NCI-H146 treated with DMSO at 0.1 percent for 48 hours (cell line): Measurements from ENCODE around the gene EPS8L1.

Source experiments
- DNase-seq: peaks from one replicate; lab custom pipeline; 2025; ENCODE audit not compliant: unreplicated experiment; lab: John Stamatoyannopoulos, UW

The EPS8L1 gene

DNA sequence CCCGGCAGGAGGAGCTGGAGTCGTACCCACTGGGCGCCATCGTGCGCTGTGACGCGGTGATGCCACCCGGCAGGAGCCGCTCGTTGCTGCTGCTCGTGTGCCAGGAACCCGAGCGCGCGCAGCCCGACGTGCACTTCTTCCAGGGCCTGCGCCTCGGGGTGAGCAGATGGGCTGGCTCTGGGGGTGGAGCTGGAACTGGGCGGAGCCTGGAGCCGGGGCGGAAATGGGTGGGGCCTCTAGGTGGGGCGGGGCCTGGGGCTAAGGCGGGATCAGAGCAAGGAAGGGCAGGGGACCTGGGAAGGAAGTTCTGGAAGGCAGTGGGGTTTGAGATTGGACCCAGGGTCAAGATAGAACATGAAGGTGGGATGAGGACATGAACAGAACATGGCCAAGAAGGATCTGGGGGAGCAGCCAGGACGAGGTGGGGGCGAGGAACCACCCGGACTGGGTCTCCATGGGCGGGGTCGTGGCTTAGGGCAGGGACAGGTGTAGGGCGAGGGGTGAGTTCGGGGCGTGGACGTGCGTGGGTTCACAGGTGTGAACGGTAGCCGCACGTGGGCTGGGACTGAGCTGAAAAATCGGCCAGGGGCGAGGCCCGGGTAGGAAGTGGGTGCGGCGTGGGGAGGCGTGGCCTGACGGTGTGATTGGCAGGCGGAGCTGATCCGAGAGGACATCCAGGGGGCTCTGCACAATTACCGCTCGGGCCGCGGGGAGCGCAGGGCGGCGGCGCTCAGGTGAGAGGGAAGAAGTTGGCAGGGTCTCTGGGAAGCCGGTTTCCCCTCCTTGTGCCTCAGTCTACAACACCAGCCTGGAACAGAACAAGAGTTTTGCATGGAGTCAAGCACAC is 4.7 kb downstream of the EPS8L1 start:
- peak; percentile 78 for DNase-seq

DNA sequence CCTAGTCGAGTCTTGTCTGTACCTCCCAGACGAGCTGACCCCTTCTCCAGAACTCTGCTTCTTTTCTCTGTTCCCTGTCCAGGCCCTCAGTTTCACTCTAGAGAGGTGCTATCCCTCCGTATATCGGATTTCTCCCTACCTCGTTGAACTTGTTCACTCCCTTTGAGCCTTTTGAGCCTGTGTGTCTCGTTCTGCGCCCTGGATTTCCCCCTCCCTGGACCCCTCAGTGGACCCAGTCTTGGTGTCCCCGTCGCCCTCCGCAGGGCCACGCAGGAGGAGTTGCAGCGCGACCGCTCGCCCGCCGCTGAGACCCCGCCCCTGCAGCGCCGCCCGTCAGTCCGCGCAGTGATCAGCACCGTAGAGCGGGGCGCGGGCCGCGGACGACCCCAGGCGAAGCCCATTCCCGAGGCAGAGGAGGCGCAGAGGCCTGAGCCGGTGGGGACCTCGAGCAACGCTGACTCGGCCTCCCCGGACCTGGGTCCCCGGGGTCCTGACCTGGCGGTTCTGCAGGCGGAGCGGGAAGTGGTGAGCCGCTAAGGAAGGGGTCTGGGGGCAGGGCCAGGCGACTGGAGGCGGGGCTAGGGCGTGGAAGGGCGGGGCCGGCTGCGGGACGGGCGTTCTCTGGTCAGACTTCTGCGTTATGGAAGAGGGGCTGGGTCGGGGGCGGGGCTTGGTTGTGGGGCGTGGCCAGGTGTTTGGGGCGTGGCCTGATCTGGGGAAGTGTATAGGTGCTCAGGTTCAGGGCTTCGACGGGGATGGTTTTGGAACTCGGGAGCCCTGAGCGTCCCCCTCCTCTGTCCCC is 5.5 kb downstream of the EPS8L1 start:
- DNase-seq, result peak; percentile 64

DNA sequence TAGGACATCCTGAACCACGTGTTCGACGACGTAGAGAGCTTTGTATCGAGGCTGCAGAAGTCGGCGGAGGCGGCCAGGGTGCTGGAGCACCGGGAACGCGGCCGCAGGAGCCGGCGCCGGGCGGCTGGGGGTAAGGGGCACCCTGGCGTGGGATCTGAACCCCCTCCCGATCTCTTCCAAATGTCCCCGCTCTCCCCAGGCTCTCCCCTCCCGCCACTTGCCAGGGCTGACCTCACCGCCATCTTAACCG is 6.0 kb downstream of the EPS8L1 start:
- DNase-seq, result no peak

DNA sequence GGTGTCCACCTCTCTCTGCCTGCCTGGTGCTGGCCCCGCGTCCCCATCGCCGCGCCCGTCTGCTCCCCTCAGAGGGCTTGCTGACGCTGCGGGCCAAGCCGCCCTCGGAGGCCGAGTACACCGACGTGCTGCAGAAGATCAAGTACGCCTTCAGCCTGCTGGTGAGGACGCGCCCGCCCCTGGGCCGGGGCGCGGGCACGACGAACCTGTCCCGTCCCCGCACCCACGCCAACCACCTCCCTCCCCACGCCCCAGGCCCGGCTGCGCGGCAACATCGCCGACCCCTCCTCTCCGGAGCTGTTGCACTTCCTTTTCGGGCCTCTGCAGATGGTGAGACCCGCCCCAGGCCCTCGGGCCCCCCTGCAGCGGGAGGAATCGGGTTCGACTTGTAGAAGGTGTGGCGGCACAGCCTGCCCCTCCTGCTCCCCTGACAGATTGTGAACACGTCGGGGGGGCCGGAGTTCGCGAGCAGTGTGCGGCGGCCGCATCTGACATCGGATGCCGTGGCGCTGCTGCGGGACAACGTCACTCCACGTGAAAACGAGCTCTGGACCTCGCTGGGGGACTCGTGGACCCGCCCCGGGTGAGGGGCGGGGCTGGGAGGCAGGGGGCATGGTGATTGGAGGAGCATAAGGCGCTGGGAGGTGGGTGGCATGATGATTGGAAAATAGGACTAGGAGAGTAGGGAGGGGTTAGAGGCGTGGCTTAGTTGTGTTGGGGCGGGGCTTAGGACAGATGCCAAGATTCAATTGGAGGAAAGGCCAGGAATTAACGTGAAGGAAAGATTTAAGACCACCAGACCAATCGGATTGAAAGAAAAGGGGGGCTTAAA is 6.6 kb downstream of the EPS8L1 start:
- DNase-seq, result no peak

DNA sequence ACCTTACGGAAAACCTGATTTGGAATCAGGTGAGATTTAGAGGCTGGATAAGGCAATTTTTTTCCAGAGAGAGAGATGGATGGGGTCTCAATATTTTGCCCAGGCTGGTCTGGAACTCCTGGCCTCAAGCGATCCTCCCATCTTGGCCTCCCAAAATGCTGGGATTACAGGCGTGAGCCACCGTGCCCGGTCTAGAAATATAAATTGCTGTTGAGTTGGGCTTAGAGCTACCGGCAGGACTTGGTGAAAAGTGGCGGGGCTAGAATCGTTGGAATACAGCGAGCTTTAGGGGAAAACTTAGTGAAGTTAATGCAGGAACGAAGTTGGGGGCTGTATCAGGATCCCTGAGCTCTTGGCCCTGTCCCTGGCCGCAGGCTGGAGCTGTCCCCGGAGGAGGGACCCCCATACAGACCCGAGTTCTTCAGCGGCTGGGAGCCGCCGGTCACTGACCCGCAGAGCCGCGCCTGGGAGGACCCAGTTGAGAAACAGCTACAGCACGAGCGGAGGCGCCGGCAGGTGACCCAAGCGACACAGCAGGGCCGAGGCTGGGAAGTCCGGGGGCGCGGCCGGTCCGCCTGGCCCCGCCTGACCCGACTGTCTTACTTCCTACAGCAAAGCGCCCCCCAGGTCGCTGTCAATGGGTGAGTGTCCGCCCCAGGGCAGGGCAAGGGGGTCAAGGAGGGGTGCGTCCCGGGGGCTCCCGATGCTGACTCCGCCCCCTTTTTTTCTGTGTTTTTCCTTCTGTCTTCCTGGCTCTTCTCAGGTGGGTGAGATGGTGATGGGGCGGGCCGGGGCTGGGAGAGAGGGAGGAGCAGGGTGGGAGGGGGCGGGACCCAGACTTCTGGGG is 7.6 kb downstream of the EPS8L1 start:
- no peak for DNase-seq

DNA sequence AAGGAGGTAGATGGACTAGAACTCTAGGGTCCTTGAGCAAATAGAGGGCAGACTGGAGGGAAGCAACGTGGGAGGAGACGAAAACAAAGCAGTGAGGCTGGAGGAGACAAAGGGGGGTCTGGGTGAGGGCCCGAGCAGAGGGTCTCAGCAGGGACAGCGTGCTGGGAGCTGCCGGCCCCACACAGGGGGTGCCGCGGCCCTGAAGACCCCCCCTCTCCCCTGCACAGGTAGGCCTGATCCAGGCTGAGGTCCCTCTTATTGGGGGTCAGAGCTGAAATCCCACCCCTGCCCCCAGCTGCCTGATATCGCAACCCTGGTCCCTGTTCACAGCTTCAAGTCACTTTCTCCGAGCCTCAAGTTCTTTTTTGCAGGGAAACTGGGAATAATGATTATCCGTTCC is 8.7 kb downstream of the EPS8L1 start:
- no peak for DNase-seq

DNA sequence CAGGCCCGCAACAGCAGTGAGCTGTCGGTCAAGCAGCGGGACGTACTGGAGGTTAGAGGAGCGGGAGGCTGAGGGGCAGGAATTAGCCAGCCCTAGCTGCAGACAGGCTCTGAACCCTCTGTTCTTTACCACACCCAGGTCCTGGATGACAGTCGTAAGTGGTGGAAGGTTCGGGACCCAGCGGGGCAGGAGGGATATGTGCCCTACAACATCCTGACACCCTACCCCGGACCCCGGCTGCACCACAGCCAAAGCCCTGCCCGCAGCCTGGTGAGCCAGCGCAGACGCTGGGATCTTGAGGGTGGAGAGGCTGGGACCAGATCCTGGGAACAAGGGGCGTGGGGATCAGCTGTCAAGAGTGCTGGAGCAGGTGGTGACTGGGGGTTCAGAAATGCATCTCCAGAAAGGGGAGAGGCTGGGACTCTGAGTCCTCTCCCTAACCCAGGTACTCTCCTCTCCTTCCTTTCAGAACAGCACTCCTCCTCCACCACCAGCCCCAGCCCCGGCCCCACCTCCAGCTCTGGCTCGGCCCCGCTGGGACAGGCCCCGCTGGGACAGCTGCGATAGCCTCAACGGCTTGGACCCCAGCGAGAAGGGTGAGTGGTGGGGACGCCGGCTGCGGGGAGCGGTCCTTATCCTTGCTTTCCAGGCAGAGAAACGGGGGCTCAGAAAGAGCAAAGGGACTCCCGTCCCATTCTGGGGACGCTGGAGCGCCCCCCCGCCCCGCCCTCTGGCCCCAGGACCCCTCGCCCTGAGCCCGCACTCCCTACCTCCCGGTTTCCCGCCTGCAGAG is 10.4 kb downstream of the EPS8L1 start:
- no peak for DNase-seq

DNA sequence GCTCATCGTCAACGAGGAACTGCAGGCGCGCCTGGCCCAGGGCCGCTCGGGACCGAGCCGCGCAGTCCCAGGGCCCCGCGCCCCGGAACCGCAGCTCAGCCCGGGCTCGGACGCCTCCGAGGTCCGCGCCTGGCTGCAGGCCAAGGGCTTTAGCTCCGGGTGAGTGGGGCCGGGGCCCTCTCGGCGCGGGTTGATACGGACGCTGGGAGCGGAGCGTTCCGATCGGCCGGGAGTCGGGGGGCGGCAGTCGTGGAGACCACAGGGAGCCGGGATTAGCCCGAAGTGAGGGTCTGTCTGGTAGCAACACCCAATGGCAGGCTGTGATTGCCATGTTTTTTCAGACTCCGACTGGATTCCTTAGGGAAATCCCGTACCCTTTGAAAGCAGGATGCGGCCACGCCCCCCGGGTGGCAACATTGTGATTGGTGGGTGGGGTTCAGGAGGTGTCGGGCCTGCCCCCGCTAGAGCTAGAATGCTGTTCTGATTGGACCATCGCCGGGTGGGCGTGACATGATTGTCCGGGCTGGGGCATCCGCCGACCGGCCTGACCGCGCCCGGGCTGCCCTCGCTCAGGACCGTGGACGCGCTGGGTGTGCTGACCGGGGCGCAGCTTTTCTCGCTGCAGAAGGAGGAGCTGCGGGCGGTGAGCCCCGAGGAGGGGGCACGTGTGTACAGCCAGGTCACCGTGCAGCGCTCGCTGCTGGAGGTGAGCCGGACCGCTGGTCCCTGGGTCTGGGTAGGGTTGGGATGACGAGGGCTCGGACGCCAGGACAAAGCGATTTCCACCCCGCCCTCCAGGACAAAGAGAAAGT is 11.3 kb downstream of the EPS8L1 start:
- peak; percentile 91 for DNase-seq

DNA sequence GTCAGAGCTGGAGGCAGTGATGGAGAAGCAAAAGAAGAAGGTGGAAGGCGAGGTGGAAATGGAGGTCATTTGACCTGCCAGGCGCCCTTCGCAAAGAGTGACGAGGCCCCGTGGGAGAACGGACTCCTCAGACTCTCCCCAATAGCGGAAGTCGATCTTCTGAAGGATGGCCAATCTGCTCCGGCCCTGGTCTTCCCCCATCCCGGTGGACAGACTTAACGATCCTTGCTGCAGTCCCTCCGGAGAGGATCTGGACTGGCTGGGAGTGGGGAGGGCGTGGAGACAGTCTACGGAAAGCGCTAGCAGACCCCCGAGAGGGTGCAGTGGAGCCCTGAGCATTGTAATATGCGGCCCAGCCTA is 11.9 kb downstream of the EPS8L1 start:
- DNase-seq, result no peak

DNA sequence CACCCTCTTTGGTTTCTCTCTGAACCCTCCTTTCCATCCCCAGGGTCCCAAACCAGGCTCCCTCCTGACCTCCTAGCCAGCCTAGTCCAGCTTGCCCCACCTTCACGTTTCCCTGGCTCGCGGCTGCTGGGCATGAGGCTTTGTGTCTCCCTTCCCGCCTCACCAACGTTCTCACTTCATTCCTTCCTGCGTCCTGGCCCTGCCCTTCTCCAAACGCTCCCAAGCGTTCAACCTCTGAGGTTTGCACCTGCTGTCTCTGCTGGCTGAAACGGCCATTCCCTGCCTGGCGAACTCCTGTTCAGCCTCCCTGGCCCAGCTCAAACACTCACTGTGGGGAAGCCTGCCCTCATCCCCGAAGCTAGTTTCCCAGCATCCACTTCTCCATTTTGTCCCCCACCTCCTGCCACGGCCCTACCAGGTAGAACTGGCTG is 12.4 kb downstream of the EPS8L1 start:
- DNase-seq, result no peak

DNA sequence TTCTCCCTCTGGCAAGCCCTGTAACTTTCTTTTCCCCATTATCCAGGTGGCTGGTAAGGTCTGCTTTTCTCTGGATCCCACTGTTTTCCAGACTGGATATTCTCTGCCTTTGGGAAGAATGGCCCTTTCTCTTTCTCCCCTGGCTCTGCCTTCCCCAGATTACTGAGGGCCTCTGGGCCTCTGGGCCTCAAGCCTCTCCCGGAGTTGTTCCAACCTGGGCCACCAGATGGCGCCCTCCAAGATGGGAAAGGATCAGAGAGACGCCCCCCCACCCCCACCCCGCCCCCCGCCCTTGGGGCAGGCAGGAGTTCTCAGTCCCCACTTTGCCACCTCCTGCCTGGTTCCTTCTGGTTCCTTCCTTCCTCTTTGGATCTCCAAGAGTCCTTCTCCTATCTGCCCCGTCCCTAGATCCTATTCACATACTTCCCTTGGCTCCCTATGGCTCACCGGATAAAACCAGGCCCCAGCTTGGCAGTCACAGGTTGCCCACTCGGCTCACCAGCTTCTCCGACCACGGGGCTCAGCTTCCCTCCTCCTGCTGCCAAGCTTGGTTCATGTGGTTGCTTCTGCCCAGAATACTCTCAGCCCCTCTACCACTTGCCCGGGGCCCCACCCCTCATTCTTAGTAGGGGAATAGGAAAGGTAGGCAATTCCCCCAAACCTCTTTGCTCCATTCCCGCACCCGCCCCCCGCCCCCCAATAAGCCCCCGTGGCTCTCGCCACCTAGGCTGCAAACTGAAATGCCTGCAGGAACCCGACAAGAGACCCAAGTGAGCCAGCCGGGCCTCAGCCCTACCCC is 13.1 kb downstream of the EPS8L1 start:
- peak; percentile 13 for DNase-seq

DNA sequence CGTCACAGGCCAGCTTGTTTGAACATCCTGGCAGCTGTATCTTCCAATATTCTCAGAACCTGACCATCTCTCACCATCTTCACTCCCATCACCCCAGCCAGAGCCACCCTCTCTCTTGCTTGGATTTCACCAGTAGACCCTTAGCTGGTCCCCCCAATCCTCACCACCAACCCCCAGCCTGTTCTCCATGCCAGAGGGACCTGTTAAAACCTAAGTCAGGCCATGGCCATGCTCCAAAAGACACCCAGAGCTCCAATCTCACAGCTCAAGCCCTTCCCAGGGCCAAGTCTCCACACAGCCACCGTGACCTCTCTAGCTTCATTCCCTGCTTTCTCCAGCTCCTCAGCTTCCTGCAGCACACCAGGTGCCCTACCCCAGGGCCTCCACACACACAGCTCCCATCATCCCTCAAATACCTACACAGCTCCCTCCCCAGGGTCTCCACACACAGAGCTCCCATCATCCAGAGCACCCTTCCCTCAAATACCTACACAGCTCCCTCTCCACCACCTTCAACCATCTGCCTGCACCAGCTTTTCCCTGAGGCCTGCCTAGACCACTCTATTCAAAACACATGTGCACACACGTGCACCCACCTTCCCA is 13.8 kb downstream of the EPS8L1 start:
- DNase-seq, result no peak

DNA sequence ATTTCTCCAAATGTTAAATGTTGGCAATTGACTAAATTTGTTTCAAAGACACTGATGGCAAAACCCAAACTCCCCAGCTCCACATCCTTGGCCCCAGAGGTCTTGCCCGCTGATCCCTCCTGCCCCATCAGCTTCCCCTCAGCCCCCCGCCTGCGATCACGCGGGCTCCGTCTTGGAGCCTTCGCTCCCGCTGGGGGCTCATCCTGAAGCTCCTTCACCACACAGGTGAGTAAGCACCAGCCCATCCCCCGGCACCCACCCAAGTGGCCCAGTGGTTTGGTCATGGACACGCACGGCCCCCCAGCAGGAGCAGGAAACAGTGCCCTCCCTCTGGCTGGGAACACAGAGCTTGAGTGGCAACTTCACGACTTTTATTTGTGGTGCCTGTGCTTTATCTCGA is 14.9 kb downstream of the EPS8L1 start:
- no peak for DNase-seq

DNA sequence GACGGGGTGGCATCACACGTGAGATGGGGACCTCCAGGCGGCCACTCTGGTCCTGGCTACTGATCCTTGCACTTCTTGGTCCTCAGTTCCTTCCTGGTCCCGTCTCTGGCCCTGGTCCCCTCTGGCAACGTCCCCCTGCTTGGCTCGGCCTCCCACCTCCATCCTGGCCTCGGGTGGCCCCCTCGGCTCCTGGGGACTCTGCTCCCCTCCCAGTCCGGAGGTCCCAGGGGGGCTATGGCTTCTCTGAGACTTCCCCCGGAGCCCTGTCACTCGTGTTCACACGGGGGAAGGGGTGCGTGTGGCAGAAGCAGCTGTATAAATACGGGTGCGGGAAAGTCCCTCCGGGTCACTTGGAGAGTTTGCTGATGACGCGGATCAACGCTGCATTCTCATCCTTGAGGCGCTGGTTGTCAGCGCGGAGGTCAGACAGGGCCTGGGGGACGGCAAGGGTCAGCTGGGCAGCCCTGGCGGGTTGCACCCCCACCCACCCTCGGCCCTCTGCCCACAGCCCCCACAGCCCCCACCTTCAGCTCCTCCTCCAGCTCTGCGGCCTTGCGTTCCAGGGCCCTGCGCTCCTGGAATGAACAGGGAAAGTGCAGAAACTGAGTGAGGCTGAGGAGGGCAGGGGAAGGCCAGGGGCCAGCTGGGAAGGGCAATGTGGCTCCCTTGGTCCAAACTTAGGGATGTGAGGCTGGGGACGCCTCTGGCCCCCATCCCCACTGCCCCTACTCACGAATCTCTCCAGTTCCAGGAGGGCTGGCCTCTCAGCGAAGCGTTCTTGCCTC is 15.6 kb downstream of the EPS8L1 start:
- DNase-seq, result no peak

DNA sequence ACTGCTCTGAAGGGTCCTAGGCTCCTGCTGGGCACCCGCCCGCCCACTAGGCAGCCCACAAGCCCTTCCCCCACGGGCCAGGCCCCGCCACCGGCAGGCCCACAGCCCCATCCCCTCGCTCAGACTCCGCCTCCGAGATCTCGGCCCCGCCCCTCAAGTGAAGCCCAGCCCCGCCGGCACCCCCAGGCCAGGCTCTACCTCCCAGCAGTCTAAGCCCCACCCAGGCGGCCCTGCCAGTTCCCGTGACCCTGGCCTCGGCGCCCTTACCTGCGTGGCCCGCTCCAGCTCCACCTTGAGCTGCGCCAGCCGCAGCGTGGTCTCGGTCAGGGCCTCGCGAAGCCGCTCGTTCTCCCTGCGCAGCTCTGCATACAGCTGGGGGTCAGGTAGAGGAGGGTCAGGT is 16.3 kb downstream of the EPS8L1 start:
- DNase-seq, result no peak

DNA sequence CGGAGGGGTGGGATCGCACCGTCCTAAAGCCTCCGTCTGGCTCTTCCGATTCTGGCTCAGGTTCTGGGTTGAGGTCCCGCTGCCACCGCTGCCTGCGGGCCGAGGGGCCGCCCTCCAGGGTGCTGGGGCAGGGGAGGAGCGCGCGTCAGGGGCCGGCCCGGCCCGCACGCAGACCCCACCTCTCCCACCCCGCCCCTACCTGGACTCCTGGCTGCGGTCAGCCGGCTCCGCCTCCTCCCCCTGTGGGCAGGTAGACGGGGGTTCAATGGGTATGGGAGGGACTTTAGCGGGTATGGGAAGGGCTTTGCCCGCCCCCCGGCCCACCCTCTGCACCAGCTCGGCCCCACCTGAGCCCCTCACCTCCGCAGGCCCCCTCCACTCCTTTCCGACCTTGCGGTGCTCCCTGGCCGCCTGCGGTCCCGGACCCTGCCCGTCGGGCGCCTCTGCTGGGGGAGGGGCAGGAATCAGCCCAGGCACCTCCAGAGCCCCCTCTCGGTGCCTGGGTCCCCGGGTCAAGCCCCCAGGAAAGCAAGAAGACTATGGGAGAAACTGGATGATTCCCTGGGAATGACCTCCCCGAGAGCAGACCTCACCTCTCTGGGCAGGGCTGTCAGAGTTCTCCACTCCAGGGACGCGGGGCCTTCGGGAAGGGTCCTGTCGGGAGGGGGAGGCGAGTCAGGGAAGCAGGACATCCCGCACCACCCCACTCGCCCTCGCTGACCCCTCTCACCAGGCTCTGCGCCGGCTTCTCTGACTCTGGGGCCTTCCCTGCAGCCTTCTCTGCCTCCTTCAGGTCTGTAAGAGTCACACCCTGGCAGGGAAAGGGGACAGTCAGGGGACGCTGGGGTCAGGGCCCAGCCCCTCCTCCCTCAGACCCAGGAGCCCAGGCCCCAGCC is 17.0 kb downstream of the EPS8L1 start:
- no peak for DNase-seq
